Skin epidermis (tissue), 12 donors: ENCODE measurements around the gene RWDD1.
"Not testable (repeated sequence)": the region's sequence is repeated elsewhere in the genome, so short reads cannot be mapped to it uniquely, and the experiment has no call there.

Experiments used
- H3K27ac ChIP-seq, 21 experiments: fragments of 200-600 bp; sonication (generic) in 11 of 21; one replicate each; pipeline ENCODE4 v1.5.0; 2020; ENCODE audit warnings: mild to moderate bottlenecking in 3 of 21, inconsistent platforms in 2 of 21, moderate library complexity in 2 of 21
- H3K4me3 ChIP-seq, 7 experiments: fragments of 200-600 bp; sonication (generic) in 2 of 7; one replicate each; pipeline ENCODE4 v1.5.0; 2020; ENCODE audit warnings: inconsistent platforms in 2 of 7, mild to moderate bottlenecking in 2 of 7, moderate library complexity in 1 of 7

The RWDD1 gene

GRCh38 chr6:116595247-116595646 lies 23.9 kb downstream of the RWDD1 start:
- H3K4me3 ChIP-seq = no peak overlapping the region
- no peak overlapping the region for H3K27ac ChIP-seq

- no peak overlapping the region for H3K4me3 ChIP-seq
- no peak overlapping the region for H3K27ac ChIP-seq
These were observed 25.5 kb downstream of the RWDD1 start for GRCh38 chr6:116596815-116597214.

GRCh38 chr6:116603916-116604315 lies 32.6 kb downstream of the RWDD1 start:
- not testable (repeated sequence) for H3K27ac ChIP-seq, H3K4me3 ChIP-seq

- not testable (repeated sequence) for H3K27ac ChIP-seq
These were observed 33.6 kb downstream of the RWDD1 start for GRCh38 chr6:116604868-116605267.

DNA sequence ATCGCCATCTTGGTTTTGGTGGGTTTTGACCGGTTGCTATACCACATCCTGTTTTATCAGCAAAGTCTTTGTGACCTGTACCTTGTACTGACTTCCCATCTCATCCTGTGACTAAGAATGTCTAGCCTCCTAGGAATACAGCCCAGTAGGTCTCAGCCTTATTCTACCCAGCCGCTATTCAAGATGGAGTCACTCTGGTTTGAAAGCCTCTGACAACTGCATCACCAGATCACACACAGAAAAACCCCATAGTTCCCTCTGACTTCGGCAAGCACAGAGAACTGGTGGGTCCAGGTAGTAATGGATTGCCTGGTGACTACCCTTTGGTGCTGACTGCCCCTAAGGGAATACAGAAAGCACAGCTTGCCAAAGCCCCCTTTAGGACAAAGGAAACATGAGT lies 34.6 kb downstream of the RWDD1 start:
- Histone ChIP-seq H3K4me3 (no peak overlapping the region), H3K27ac (no peak overlapping the region)

More at GRCh38 chr6:116604868-116605267, 33.6 kb downstream of the RWDD1 start:
- not testable (repeated sequence) for H3K4me3 ChIP-seq

- Histone ChIP-seq H3K27ac (no peak overlapping the region), H3K4me3 (no peak overlapping the region)
These were observed 39.8 kb downstream of the RWDD1 start for GRCh38 chr6:116611056-116611455.

- peak within 1 kb of the TSS in 5 of 21 experiments; percentile 3 to 55 (median 34) for H3K27ac ChIP-seq
- H3K4me3 ChIP-seq = peak within 1 kb of the TSS; percentile 31 to 51 (median 40)
These were observed 44.8 kb downstream of the RWDD1 start, which contains the start of gene RSPH4A for GRCh38 chr6:116615937-116616736. RSPH4A (plus strand) TSS chr6:116616479; CDS start chr6:116616624, 145 bp downstream.

- Histone ChIP-seq H3K27ac (peak overlapping the region in 1 of 21 experiments; percentile 35), H3K4me3 (peak overlapping the region; percentile 31 to 51 (median 40))
These were observed 45.4 kb downstream of the RWDD1 start for GRCh38 chr6:116616737-116617053.

DNA sequence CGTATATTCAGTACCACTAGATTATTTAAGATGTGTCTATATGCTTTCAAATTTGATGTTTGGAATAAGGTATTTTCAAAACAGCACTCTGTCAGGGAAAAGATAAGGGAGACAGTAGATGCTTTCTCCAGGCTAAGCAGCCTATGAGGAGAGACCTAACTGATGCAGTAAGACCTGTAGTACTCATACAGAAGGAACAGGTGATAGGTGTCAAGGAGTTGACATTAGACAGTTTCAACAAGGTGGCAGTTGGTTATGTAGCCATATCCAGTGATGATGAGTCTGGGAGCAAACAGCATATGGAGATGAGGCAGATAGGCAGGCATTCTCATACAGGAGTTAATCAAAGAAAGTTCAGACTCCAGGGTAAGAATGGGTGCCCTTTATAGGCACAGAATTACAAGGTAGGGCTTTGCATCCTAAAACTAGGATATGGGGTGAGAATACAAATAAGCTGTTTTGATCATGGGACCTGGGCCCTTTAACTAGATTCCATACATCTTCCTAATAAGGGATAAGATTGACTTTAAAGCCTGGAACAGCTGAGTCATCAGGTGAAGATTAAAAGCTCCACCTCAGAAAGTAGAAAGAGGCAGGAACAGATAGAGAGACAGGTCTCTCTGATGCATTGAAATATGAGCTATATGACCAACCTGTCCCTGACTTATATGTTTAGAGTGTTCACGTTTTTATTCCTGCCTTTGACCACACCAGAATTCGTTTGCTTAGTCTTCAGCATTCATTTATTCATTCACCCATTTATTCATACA lies 52.9 kb downstream of the RWDD1 start:
- H3K4me3 ChIP-seq = no peak overlapping the region
- no peak overlapping the region for H3K27ac ChIP-seq

GRCh38 chr6:116625872-116626271 lies 54.6 kb downstream of the RWDD1 start:
- no peak overlapping the region for H3K4me3 ChIP-seq
- no peak overlapping the region for H3K27ac ChIP-seq

GRCh38 chr6:116629563-116629981 lies 58.3 kb downstream of the RWDD1 start:
- Histone ChIP-seq H3K27ac (no peak overlapping the region), H3K4me3 (no peak overlapping the region)

DNA sequence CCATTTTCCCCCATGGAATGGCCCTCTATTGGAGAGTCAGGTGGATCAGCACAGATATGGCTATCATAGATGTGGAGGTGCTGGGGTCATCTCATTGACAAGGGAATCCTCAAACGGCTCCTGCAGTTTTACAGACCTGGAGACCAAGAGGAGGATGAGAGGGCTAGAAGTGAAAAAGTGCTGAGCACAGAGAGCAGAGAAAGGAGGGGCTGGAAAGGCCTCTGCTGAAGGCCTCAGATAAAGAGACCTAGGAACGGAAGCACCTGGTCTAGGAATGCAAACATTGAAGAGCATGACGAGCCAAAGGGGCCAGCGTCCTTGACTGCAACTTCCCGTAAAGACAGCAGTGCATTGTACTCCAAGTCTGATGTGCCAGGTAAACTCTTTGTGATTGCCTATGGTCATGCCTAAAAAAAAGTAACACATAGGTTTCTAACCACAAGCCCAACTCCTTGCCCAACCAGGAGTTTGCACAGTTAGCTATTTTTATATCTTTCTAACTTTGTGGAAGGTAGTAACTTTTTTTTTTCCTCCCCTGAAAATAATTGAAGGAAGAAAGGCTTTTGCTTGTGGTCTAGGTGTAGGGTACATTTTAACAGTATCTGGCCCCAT lies 60.2 kb downstream of the RWDD1 start:
- Histone ChIP-seq H3K27ac (no peak overlapping the region), H3K4me3 (no peak overlapping the region)

DNA sequence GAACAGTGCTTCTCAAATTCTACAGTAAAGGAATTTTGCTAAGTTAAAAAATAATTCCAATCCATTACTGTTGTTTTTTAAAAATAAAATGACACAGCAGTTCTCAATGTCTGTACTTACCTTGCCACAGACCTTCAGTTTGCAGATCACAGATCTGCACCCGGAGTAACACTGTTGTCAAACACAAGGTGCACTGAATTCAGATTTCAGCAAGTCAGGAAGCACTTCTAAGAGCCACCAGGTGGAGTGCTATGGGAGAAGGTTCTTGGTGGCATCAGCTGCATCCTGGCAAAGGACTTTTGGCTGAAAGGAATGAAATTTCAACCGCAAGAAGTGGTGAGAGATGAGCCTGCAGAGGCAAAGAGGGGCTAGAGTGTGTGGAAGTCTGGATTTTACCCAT lies 62.4 kb downstream of the RWDD1 start:
- no peak overlapping the region for H3K27ac ChIP-seq

More for the DNA sequence above, 62.4 kb downstream of the RWDD1 start:
- H3K4me3 ChIP-seq = no peak overlapping the region
